HEK293 (cell line): Measurements from ENCODE around the gene ZNF322.

Experiments used
- FEZF1 ChIP-seq: fragments of 450-650 bp; formaldehyde crosslinking; IDR thresholded peaks from 2 replicates; pipeline ENCODE4 v1.5.1; 2016; ENCODE audit warnings: missing biosample characterization, missing genetic modification characterization
- HIC1 ChIP-seq: fragments of 450-650 bp; formaldehyde crosslinking; IDR thresholded peaks from 2 replicates; pipeline ENCODE4 v1.5.1; 2016; ENCODE audit warnings: missing biosample characterization, missing genetic modification characterization
- HOXC10 ChIP-seq: sonication (generic); formaldehyde crosslinking; IDR thresholded peaks from 2 replicates; pipeline ENCODE4 v1.8.1; 2023; ENCODE audit warnings: mild to moderate bottlenecking, missing genetic modification reagents
- PRDM10 ChIP-seq: fragments of 450-650 bp; formaldehyde crosslinking; IDR thresholded peaks from 2 replicates; pipeline ENCODE4 v1.5.1; 2016; ENCODE audit warnings: missing biosample characterization, missing genetic modification characterization
- SETDB1 ChIP-seq: IDR thresholded peaks from one replicate; pipeline ENCODE4 v1.6.1; 2017; ENCODE audit warnings: mild to moderate bottlenecking, low read length, moderate library complexity, mixed read lengths; ENCODE audit not compliant: insufficient read length
- ZFP3 ChIP-seq: fragments of 450-650 bp; formaldehyde crosslinking; IDR thresholded peaks from 2 replicates; pipeline ENCODE4 v1.5.1; 2016; ENCODE audit warnings: low read depth, missing biosample characterization, missing genetic modification characterization
- ZNF132 ChIP-seq: fragments of 450-650 bp; formaldehyde crosslinking; IDR thresholded peaks from 2 replicates; pipeline ENCODE4 v1.5.1; 2017; ENCODE audit warnings: missing biosample characterization, missing genetic modification characterization, borderline replicate concordance
- ZNF148 ChIP-seq: fragments of 450-650 bp; formaldehyde crosslinking; IDR thresholded peaks from 2 replicates; pipeline ENCODE4 v1.5.0; 2017; ENCODE audit warnings: missing biosample characterization, missing genetic modification characterization, borderline replicate concordance
- ZNF16 ChIP-seq: fragments of 450-650 bp; formaldehyde crosslinking; IDR thresholded peaks from 2 replicates; pipeline ENCODE4 v1.5.1; 2016; ENCODE audit warnings: low read depth, missing biosample characterization, missing genetic modification characterization
- ZNF280C ChIP-seq: fragments of 450-650 bp; formaldehyde crosslinking; IDR thresholded peaks from 2 replicates; pipeline ENCODE4 v1.5.1; 2016; ENCODE audit warnings: missing biosample characterization, missing genetic modification characterization
- ZNF394 ChIP-seq: fragments of 450-650 bp; formaldehyde crosslinking; IDR thresholded peaks from 2 replicates; pipeline ENCODE4 v1.5.1; 2016; ENCODE audit warnings: missing biosample characterization, missing genetic modification characterization, mild to moderate bottlenecking, moderate library complexity, borderline replicate concordance
- ZNF416 ChIP-seq: fragments of 450-650 bp; formaldehyde crosslinking; IDR thresholded peaks from 2 replicates; pipeline ENCODE4 v1.5.1; 2016; ENCODE audit warnings: missing biosample characterization, missing genetic modification characterization
- ZNF473 ChIP-seq: fragments of 450-650 bp; formaldehyde crosslinking; IDR thresholded peaks from 2 replicates; pipeline ENCODE4 v1.5.1; 2017; ENCODE audit warnings: missing biosample characterization, missing genetic modification characterization
- ZNF513 ChIP-seq: fragments of 450-650 bp; IDR thresholded peaks from 2 replicates; pipeline ENCODE4 v1.5.1; 2018; ENCODE audit warnings: missing biosample characterization, missing genetic modification characterization
- ZNF645 ChIP-seq: fragments of 450-650 bp; formaldehyde crosslinking; IDR thresholded peaks from 2 replicates; pipeline ENCODE4; 2016; ENCODE audit warnings: missing biosample characterization, missing genetic modification characterization
- ZNF654 ChIP-seq: fragments of 450-650 bp; formaldehyde crosslinking; IDR thresholded peaks from 2 replicates; pipeline ENCODE4 v1.5.1; 2016; ENCODE audit warnings: low read depth, missing biosample characterization, missing genetic modification characterization
- ZNF664 ChIP-seq: fragments of 450-650 bp; formaldehyde crosslinking; IDR thresholded peaks from 2 replicates; pipeline ENCODE4 v1.5.1; 2016; ENCODE audit warnings: missing biosample characterization, missing genetic modification characterization
- ZNF670 ChIP-seq: fragments of 450-650 bp; formaldehyde crosslinking; IDR thresholded peaks from 2 replicates; pipeline ENCODE4 v1.5.1; 2016; ENCODE audit warnings: missing biosample characterization, missing genetic modification characterization, low read depth
- ZNF692 ChIP-seq: fragments of 450-650 bp; formaldehyde crosslinking; IDR thresholded peaks from 2 replicates; pipeline ENCODE4 v1.5.1; 2016; ENCODE audit warnings: missing biosample characterization, missing genetic modification characterization
- ZNF747 ChIP-seq: fragments of 450-650 bp; formaldehyde crosslinking; IDR thresholded peaks from 2 replicates; pipeline ENCODE4 v1.5.1; 2016; ENCODE audit warnings: missing biosample characterization, missing genetic modification characterization
- ZNF768 ChIP-seq: fragments of 450-650 bp; formaldehyde crosslinking; IDR thresholded peaks from 2 replicates; pipeline ENCODE4 v1.5.1; 2018; ENCODE audit warnings: missing biosample characterization, mild to moderate bottlenecking, missing genetic modification characterization
- ZNF843 ChIP-seq: fragments of 450-650 bp; formaldehyde crosslinking; IDR thresholded peaks from 2 replicates; pipeline ENCODE4 v1.5.1; 2016; ENCODE audit warnings: missing biosample characterization, missing genetic modification characterization

ZNF322 gene

GRCh38 chr6:26596579-26597388 is 62.8 kb downstream of the ZNF322 start, which contains the start of gene ABT1 (continued):
- TF ChIP-seq SETDB1 = no peak
- TF ChIP-seq ZNF148 = no peak
- no peak for TF ChIP-seq HIC1
- TF ChIP-seq ZNF768 (tag by site-specific recombination) = no peak
- no peak for TF ChIP-seq ZNF473 (tag by site-specific recombination)
- no peak for TF ChIP-seq ZNF513 (tag by site-specific recombination)
- no peak; the same call in 1 of the 2 replicates for TF ChIP-seq ZNF394 (tag by site-specific recombination)
- TF ChIP-seq ZNF692 = peak; percentile 85
- no peak for TF ChIP-seq ZNF664 (tag by site-specific recombination)
- no peak for TF ChIP-seq HOXC10
- no peak for TF ChIP-seq ZNF747 (tag by site-specific recombination)
- TF ChIP-seq ZNF280C (tag by site-specific recombination) = no peak
- no peak for TF ChIP-seq ZNF16 (tag by site-specific recombination)
- no peak for TF ChIP-seq ZFP3 (tag by site-specific recombination)
- no peak for TF ChIP-seq ZNF654
- TF ChIP-seq PRDM10 (tag by site-specific recombination) = peak; percentile 88
- no peak for TF ChIP-seq ZNF132
- no peak for TF ChIP-seq ZNF416 (tag by site-specific recombination)
- no peak for TF ChIP-seq ZNF645 (tag by site-specific recombination)
- no peak for TF ChIP-seq ZNF670 (tag by site-specific recombination)
- TF ChIP-seq FEZF1 (tag by site-specific recombination) = no peak
- TF ChIP-seq ZNF843 (tag by site-specific recombination) = peak; percentile 69; the same call in 1 of the 2 replicates
